HEK293 (cell line): Measurements from ENCODE around the gene SH3TC1.

ENCODE experiments used
- CTCF ChIA-PET: fragments of 350-600 bp; formaldehyde crosslinking; extraction: SDS; loops from one replicate; lab custom pipeline; 2021; ENCODE audit warnings: antibody characterized with exemption; lab: Yijun Ruan, JAX
- POLR2A ChIA-PET: fragments of 300-600 bp; formaldehyde crosslinking; extraction: SDS; loops from one replicate; lab custom pipeline; 2020; ENCODE audit warnings: antibody characterized with exemption, inconsistent platforms; lab: Yijun Ruan, JAX
- H3K27ac ChIP-seq: fragments of 200-500 bp; sonication (Bioruptor generic); 2 replicates; pipeline ENCODE4 v1.5.1; 2014; ENCODE audit warnings: low read depth, low read length, control low read depth, inconsistent platforms; ENCODE audit errors: extremely low read depth
- H3K36me3 ChIP-seq, 2 experiments: fragments of 200-500 bp in 1 of 2; sonication (Bioruptor generic) in 1 of 2; 1 replicate in 1 of 2; 2 replicates in 1 of 2; pipeline ENCODE4 v1.5.1; 2014 to 2017; ENCODE audit warnings: inconsistent platforms in 2 of 2, low read length in 2 of 2; ENCODE audit not compliant: control insufficient read depth in 2 of 2, insufficient read depth in 1 of 2
- H3K4me1 ChIP-seq: fragments of 200-500 bp; sonication (Bioruptor generic); 2 replicates; pipeline ENCODE4 v1.5.1; 2014; ENCODE audit warnings: mild to moderate bottlenecking, low read length, inconsistent platforms; ENCODE audit not compliant: control insufficient read depth, insufficient read depth
- H3K4me3 ChIP-seq: 2 replicates; pipeline ENCODE4 v1.5.1; 2011; ENCODE audit warnings: low read depth, mild to moderate bottlenecking, control low read depth, low read length, moderate library complexity
- H3K9me3 ChIP-seq: fragments of 200-500 bp; sonication (Bioruptor generic); 2 replicates; pipeline ENCODE4 v1.5.1; 2014; ENCODE audit warnings: low read depth, low read length, inconsistent platforms; ENCODE audit not compliant: control insufficient read depth, insufficient read depth
- EGR2 ChIP-seq: fragments of 450-650 bp; formaldehyde crosslinking; IDR thresholded peaks from 2 replicates; pipeline ENCODE4 v1.5.1; 2016; ENCODE audit warnings: low read depth, missing biosample characterization, missing genetic modification characterization
- KLF7 ChIP-seq: fragments of 450-650 bp; formaldehyde crosslinking; IDR thresholded peaks from 2 replicates; pipeline ENCODE4 v1.5.1; 2016; ENCODE audit warnings: missing biosample characterization, missing genetic modification characterization, borderline replicate concordance
- RBAK ChIP-seq: fragments of 450-650 bp; formaldehyde crosslinking; IDR thresholded peaks from 2 replicates; pipeline ENCODE4 v1.5.1; 2016; ENCODE audit warnings: missing biosample characterization, missing genetic modification characterization
- SALL2 ChIP-seq: fragments of 450-650 bp; formaldehyde crosslinking; IDR thresholded peaks from 2 replicates; pipeline ENCODE4 v1.5.0; 2017; ENCODE audit warnings: missing biosample characterization, mild to moderate bottlenecking, missing genetic modification characterization, borderline replicate concordance
- ZBTB17 ChIP-seq: fragments of 450-650 bp; formaldehyde crosslinking; IDR thresholded peaks from 2 replicates; pipeline ENCODE4 v1.5.1; 2016; ENCODE audit warnings: missing biosample characterization, missing genetic modification characterization
- ZNF223 ChIP-seq: fragments of 450-650 bp; formaldehyde crosslinking; IDR thresholded peaks from 2 replicates; pipeline ENCODE4 v1.5.1; 2016; ENCODE audit warnings: missing biosample characterization, missing genetic modification characterization
- ZNF530 ChIP-seq: fragments of 450-650 bp; formaldehyde crosslinking; IDR thresholded peaks from 2 replicates; pipeline ENCODE4 v1.5.1; 2016; ENCODE audit warnings: low read depth, missing biosample characterization, missing genetic modification characterization
- ZNF561 ChIP-seq: fragments of 450-650 bp; IDR thresholded peaks from 2 replicates; pipeline ENCODE4 v1.5.1; 2018; ENCODE audit warnings: missing biosample characterization, missing genetic modification characterization, borderline replicate concordance
- ZNF629 ChIP-seq: fragments of 450-650 bp; formaldehyde crosslinking; IDR thresholded peaks from 2 replicates; pipeline ENCODE4 v1.5.1; 2017; ENCODE audit warnings: missing biosample characterization, missing genetic modification characterization
- ZNF654 ChIP-seq: fragments of 450-650 bp; formaldehyde crosslinking; IDR thresholded peaks from 2 replicates; pipeline ENCODE4 v1.5.1; 2016; ENCODE audit warnings: low read depth, missing biosample characterization, missing genetic modification characterization
- ZNF785 ChIP-seq: fragments of 450-650 bp; formaldehyde crosslinking; IDR thresholded peaks from 2 replicates; pipeline ENCODE4 v1.5.1; 2016; ENCODE audit warnings: missing biosample characterization, missing genetic modification characterization
- TF ChIP-seq, protein P1 (sequence below): fragments of 450-650 bp; formaldehyde crosslinking; IDR thresholded peaks from 2 replicates; pipeline ENCODE4 v1.5.1; 2016; ENCODE audit warnings: missing biosample characterization, missing genetic modification characterization
- TF ChIP-seq, protein P2 (sequence below): fragments of 450-650 bp; formaldehyde crosslinking; IDR thresholded peaks from 2 replicates; pipeline ENCODE4 v1.5.1; 2016; ENCODE audit warnings: missing biosample characterization, missing genetic modification characterization, borderline replicate concordance
- TF ChIP-seq, protein P3 (sequence below): fragments of 450-650 bp; formaldehyde crosslinking; optimal IDR thresholded peaks from 2 replicates; pipeline ENCODE3; 2016; ENCODE audit warnings: missing biosample characterization, mild to moderate bottlenecking, missing genetic modification characterization
- TF ChIP-seq, protein P4 (sequence below): fragments of 450-650 bp; formaldehyde crosslinking; conservative IDR thresholded peaks from 2 replicates; pipeline ENCODE4 v1.5.1; 2016; ENCODE audit warnings: low read depth, missing biosample characterization, missing genetic modification characterization
- TF ChIP-seq, protein P5 (sequence below): IDR thresholded peaks from 2 replicates; pipeline ENCODE4 v1.6.1; 2011; ENCODE audit warnings: mild to moderate bottlenecking, low read depth, low read length, borderline replicate concordance
- TF ChIP-seq, protein P6 (sequence below): fragments of 450-650 bp; formaldehyde crosslinking; IDR thresholded peaks from 2 replicates; pipeline ENCODE4 v1.5.1; 2016; ENCODE audit warnings: missing biosample characterization, missing genetic modification characterization
- TF ChIP-seq, protein P7 (sequence below): fragments of 450-650 bp; formaldehyde crosslinking; IDR thresholded peaks from 2 replicates; pipeline ENCODE4 v1.5.1; 2016; ENCODE audit warnings: missing biosample characterization, missing genetic modification characterization

Gene SH3TC1

DNA sequence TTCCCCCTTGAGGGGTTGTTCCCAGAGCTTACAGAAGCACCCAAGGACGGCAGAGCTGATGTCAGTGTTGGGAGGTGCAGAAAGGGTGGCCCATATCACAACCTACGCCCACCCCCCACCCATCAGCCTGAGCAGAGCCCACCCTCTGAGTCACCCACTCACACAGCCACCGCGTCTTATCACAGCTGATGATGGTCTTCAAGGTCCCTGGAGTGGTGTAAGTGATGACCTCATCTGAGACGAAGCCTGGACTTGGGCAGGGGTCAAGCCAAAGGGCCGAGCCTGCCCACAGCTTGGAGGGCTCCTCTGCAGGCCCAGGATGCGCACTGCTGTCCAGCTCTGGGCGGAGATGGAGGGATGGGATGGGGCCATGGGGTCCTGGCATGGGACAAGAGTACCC, 67.4 kb downstream of the SH3TC1 start (continued):
- peak; percentile 78 for TF ChIP-seq EGR2 (tag by site-specific recombination)
- TF ChIP-seq SALL2 = no peak

DNA sequence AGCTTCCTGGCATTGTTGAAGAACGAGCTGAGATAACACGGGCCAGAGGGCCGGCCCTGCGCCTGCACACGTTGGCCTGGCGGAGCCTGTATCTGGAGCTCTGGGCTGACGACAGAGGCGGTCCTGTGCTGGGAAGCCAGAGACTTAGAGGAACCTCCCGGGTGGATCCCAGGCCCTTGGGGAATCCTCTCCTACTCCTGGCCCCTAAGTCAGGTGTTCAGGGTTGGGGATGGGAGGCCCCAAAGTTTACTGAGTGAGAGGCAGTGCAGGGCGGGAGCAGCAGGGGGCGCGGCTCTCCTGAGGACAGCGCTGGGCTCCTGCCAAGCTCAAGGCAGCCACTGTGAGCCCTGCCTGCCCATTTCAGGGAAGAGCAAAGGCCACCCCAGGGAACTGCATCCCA, 68.0 kb downstream of the SH3TC1 start:
- POLR2A ChIA-PET = no interaction called here
- Histone ChIP-seq H3K9me3 (no peaks in the 10 kb centered on the region), H3K36me3 (no peaks in the 10 kb centered on the region), H3K27ac (no peak overlapping the region), H3K4me1 (no peaks in the 10 kb centered on the region), H3K4me3 (no peak overlapping the region)
- CTCF ChIA-PET = interaction anchor here (0.6 to 2.7 kb wide), 20 partner anchors 8 to 144 kb away, joined by 3 to 27 read pairs (median 4); no protein-coding TSS in a partner anchor
- no peak for TF ChIP-seq ZNF561 (tag by site-specific recombination)
- TF ChIP-seq, protein P1, sequence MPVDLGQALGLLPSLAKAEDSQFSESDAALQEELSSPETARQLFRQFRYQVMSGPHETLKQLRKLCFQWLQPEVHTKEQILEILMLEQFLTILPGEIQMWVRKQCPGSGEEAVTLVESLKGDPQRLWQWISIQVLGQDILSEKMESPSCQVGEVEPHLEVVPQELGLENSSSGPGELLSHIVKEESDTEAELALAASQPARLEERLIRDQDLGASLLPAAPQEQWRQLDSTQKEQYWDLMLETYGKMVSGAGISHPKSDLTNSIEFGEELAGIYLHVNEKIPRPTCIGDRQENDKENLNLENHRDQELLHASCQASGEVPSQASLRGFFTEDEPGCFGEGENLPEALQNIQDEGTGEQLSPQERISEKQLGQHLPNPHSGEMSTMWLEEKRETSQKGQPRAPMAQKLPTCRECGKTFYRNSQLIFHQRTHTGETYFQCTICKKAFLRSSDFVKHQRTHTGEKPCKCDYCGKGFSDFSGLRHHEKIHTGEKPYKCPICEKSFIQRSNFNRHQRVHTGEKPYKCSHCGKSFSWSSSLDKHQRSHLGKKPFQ (tag by site-specific recombination) = no peak
- TF ChIP-seq, protein P2, sequence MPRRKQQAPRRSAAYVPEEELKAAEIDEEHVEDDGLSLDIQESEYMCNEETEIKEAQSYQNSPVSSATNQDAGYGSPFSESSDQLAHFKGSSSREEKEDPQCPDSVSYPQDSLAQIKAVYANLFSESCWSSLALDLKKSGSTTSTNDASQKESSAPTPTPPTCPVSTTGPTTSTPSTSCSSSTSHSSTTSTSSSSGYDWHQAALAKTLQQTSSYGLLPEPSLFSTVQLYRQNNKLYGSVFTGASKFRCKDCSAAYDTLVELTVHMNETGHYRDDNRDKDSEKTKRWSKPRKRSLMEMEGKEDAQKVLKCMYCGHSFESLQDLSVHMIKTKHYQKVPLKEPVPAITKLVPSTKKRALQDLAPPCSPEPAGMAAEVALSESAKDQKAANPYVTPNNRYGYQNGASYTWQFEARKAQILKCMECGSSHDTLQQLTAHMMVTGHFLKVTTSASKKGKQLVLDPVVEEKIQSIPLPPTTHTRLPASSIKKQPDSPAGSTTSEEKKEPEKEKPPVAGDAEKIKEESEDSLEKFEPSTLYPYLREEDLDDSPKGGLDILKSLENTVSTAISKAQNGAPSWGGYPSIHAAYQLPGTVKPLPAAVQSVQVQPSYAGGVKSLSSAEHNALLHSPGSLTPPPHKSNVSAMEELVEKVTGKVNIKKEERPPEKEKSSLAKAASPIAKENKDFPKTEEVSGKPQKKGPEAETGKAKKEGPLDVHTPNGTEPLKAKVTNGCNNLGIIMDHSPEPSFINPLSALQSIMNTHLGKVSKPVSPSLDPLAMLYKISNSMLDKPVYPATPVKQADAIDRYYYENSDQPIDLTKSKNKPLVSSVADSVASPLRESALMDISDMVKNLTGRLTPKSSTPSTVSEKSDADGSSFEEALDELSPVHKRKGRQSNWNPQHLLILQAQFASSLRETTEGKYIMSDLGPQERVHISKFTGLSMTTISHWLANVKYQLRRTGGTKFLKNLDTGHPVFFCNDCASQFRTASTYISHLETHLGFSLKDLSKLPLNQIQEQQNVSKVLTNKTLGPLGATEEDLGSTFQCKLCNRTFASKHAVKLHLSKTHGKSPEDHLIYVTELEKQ = no peak
- no peak for TF ChIP-seq RBAK (tag by site-specific recombination)
- no peak for TF ChIP-seq ZNF223 (tag by site-specific recombination)
- TF ChIP-seq, protein P3, sequence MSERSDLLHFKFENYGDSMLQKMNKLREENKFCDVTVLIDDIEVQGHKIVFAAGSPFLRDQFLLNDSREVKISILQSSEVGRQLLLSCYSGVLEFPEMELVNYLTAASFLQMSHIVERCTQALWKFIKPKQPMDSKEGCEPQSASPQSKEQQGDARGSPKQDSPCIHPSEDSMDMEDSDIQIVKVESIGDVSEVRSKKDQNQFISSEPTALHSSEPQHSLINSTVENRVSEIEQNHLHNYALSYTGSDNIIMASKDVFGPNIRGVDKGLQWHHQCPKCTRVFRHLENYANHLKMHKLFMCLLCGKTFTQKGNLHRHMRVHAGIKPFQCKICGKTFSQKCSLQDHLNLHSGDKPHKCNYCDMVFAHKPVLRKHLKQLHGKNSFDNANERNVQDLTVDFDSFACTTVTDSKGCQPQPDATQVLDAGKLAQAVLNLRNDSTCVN (tag by site-specific recombination) = no peak
- TF ChIP-seq, protein P4, sequence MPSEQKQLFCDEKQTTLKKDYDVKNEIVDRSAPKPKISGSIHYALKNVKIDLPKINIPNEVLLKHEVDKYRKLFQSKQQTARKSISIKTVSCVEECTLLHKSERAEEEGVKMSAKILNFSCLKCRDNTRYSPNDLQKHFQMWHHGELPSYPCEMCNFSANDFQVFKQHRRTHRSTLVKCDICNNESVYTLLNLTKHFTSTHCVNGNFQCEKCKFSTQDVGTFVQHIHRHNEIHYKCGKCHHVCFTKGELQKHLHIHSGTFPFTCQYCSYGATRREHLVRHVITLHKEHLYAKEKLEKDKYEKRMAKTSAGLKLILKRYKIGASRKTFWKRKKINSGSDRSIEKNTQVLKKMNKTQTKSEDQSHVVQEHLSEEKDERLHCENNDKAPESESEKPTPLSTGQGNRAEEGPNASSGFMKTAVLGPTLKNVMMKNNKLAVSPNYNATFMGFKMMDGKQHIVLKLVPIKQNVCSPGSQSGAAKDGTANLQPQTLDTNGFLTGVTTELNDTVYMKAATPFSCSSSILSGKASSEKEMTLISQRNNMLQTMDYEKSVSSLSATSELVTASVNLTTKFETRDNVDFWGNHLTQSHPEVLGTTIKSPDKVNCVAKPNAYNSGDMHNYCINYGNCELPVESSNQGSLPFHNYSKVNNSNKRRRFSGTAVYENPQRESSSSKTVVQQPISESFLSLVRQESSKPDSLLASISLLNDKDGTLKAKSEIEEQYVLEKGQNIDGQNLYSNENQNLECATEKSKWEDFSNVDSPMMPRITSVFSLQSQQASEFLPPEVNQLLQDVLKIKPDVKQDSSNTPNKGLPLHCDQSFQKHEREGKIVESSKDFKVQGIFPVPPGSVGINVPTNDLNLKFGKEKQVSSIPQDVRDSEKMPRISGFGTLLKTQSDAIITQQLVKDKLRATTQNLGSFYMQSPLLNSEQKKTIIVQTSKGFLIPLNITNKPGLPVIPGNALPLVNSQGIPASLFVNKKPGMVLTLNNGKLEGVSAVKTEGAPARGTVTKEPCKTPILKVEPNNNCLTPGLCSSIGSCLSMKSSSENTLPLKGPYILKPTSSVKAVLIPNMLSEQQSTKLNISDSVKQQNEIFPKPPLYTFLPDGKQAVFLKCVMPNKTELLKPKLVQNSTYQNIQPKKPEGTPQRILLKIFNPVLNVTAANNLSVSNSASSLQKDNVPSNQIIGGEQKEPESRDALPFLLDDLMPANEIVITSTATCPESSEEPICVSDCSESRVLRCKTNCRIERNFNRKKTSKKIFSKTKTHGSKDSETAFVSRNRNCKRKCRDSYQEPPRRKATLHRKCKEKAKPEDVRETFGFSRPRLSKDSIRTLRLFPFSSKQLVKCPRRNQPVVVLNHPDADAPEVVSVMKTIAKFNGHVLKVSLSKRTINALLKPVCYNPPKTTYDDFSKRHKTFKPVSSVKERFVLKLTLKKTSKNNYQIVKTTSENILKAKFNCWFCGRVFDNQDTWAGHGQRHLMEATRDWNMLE (tag by site-specific recombination) = no peak
- TF ChIP-seq KLF7 (tag by site-specific recombination) = no peak
- TF ChIP-seq ZBTB17 (tag by site-specific recombination) = peak; percentile 43; the same call in 1 of the 2 replicates
- TF ChIP-seq, protein P5, sequence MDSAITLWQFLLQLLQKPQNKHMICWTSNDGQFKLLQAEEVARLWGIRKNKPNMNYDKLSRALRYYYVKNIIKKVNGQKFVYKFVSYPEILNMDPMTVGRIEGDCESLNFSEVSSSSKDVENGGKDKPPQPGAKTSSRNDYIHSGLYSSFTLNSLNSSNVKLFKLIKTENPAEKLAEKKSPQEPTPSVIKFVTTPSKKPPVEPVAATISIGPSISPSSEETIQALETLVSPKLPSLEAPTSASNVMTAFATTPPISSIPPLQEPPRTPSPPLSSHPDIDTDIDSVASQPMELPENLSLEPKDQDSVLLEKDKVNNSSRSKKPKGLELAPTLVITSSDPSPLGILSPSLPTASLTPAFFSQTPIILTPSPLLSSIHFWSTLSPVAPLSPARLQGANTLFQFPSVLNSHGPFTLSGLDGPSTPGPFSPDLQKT = no peak
- TF ChIP-seq, protein P6, sequence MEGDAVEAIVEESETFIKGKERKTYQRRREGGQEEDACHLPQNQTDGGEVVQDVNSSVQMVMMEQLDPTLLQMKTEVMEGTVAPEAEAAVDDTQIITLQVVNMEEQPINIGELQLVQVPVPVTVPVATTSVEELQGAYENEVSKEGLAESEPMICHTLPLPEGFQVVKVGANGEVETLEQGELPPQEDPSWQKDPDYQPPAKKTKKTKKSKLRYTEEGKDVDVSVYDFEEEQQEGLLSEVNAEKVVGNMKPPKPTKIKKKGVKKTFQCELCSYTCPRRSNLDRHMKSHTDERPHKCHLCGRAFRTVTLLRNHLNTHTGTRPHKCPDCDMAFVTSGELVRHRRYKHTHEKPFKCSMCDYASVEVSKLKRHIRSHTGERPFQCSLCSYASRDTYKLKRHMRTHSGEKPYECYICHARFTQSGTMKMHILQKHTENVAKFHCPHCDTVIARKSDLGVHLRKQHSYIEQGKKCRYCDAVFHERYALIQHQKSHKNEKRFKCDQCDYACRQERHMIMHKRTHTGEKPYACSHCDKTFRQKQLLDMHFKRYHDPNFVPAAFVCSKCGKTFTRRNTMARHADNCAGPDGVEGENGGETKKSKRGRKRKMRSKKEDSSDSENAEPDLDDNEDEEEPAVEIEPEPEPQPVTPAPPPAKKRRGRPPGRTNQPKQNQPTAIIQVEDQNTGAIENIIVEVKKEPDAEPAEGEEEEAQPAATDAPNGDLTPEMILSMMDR (tag by site-specific recombination) = peak; percentile 73
- TF ChIP-seq ZNF654 (tag by site-specific recombination) = peak; percentile 35
- no peak for TF ChIP-seq ZNF785 (tag by site-specific recombination)
- TF ChIP-seq ZNF530 (tag by site-specific recombination) = no peak
- TF ChIP-seq, protein P7, sequence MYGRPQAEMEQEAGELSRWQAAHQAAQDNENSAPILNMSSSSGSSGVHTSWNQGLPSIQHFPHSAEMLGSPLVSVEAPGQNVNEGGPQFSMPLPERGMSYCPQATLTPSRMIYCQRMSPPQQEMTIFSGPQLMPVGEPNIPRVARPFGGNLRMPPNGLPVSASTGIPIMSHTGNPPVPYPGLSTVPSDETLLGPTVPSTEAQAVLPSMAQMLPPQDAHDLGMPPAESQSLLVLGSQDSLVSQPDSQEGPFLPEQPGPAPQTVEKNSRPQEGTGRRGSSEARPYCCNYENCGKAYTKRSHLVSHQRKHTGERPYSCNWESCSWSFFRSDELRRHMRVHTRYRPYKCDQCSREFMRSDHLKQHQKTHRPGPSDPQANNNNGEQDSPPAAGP (tag by site-specific recombination) = peak; percentile 29; the same call in 1 of the 2 replicates
- TF ChIP-seq ZNF629 (tag by site-specific recombination) = no peak
